HG03159 (cell line): Measurements from ENCODE around the gene NFATC2IP.
"Not testable (repeated sequence)": the region's sequence is repeated elsewhere in the genome, so short reads cannot be mapped to it uniquely, and the experiment has no call there.

ENCODE experiments used
- ATAC-seq: cut with Tn5 transposase; IDR thresholded peaks from one replicate; pipeline ENCODE4 v1.9.1; 2021; ENCODE audit warnings: mild to moderate bottlenecking, moderate library complexity; ENCODE audit not compliant: unreplicated experiment

Gene NFATC2IP

DNA sequence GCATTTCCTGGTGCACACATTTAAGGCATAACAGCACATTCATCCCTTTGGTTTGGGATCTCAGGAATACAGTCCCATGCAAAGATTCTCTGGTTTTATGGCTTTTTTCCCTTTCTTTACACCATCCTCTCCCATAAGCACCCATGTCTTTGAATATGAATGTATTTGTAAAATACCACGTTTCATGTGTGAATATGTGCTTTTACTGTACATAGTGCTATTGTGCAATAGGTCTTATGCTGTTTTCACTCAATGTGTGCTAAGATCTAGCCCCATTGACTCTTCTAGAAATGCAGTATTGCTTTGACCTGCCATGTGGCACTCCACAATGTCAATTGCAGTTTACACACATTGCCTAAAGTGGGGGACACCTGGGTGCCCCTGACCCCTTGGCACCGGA is 13.8 kb downstream of the NFATC2IP start:
- no peak for ATAC-seq

DNA sequence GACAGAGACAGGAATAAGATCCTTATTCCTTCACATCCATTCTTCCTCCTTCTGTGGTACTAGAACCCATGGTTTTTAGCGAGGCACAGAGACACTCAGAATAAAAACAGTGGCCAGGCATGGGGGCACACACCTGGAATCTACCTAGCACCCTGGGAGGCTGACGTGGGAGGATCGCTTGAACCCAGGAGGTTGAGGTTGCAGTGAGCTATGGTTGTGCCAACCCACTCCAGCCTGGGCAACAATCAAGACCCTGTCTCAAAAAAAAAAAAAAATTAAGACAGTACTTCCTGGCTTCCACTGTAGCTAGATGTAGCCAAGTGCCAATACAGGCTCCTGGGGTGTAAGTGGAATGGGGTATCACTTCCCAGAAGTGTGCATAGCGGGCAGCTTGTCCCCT is 16.4 kb downstream of the NFATC2IP start:
- no peak for ATAC-seq

DNA sequence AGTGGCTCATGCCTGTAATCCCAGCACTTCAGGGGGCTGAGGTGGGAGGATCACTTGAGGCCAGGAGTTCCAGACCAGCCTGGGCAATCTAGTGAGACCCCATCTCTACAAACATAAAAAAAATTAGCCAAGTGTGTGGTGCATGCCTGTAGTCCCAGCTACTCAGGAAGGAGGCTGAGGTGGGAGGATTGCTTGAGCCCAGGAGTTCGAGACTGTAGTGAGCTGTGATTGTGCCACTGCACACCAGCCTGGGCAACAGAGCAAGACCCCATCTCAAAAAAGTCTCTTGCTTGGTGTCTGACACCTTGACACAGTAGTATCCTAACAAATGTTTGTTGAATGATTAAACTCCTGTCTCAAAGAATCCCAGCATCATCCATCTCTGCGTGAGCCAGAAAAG is 19.0 kb downstream of the NFATC2IP start:
- not testable (repeated sequence) for ATAC-seq

DNA sequence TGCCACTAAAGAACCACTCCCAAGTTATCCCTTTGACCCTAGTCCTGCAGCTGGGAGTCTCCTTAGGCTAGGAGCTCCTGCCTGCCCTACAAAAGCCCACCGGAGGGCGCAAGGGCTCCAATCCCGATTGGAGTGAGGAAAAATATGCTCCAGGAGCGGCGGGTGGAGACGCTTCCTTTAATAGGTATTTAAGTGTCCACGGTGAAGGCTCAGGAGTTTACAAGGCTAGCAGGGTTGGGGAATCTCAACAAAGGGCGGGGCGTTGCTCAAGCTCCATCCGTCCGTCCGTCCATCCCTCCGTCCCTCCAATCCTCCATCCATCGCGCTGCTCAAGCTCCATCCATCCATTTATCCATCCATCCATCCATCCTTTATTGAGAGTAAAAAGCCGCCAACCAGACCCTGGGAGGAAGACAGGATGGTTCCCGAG is 23.3 kb downstream of the NFATC2IP start:
- peak; percentile 17 for ATAC-seq

DNA sequence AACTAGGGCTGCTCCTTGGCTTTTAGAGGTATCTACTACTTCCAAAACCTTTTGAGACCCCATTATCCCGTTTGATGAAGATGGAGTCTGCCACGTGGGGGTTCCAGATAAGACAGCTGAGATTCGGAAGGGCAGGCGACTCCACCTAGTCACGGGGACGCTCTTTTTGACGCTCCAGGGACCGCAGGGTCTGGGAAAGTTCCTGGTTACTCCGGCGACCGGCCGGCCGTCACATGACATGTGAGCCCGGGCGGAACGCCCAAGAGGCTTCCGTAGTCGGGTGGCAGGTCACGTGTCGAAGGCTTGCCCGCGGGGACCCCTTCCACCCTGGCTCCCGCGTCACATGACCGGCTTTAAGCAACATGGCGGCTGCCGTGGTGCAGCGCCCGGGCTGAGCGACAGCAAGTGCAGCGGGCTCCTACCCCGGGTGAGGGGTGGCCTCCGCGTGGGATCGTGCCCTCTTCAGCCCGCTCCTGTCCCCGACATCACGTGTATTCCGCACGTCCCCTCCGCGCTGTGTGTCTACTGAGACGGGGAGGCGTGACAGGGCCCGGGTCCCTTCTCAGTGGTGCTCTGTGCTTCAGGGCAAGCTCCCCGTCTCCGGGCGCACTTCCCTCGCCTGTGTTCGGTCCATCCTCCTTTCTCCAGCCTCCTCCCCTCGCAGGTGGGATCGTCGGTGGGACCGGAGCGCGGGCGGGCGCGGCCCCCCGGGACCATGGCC is 23.9 kb downstream of the NFATC2IP start, which contains the start of gene SPNS1:
TSS of gene SPNS1 (plus strand) at position 342 of the 721 bp plus-strand sequence. CDS start at position 716, 374 bp downstream.
- peak; percentile 85 for ATAC-seq

DNA sequence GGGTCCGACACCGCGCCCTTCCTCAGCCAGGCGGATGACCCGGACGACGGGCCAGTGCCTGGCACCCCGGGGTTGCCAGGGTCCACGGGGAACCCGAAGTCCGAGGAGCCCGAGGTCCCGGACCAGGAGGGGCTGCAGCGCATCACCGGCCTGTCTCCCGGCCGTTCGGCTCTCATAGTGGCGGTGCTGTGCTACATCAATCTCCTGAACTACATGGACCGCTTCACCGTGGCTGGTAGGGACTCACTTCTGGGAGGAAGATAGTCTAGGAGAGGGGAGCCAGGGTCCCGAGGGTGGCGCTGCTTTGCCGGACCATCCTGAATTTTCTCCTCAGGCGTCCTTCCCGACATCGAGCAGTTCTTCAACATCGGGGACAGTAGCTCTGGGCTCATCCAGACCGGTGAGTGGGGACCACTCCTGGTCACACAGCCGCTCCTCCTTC is 24.4 kb downstream of the NFATC2IP start:
- peak; percentile 16 for ATAC-seq

DNA sequence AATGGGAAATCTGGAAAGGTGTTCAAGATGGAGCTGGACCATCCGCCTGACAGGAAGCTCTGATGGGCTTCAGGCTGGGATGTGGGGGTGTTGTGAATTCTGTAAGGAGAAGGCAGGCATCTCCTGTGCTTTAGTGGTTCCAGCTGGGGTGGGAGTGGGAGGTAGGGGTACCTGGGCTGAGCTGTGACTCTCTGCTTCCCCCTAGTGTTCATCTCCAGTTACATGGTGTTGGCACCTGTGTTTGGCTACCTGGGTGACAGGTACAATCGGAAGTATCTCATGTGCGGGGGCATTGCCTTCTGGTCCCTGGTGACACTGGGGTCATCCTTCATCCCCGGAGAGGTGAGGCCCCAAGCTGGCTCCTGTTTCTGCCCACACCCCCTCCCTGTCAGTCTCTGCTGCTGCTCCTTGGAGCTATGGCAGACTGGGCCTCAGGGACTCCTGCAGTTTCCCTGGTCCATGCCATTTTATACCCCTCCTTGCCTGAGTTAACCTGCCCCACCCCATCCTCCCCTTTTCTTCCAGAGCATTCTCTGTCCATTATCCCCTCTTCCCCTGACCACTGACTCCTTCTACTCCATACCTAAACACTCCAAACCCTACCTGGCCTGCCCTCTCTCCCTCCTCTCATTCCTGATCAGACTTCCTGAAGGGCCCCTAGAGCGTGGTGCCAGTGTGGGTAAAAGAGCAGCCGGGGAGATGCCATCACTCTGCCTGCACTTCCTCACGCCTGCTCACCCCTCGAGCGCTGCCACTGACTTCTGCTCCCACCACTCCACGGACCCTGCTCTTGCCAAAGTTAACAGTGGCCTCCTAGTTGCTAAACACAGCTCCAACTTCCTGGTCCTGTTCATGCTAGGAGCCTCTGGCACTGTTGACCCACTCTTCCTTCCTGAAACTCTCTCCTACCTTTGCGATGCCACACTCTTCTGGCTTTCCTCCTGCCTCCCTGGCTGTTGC is 27.2 kb downstream of the NFATC2IP start:
- no peak for ATAC-seq

DNA sequence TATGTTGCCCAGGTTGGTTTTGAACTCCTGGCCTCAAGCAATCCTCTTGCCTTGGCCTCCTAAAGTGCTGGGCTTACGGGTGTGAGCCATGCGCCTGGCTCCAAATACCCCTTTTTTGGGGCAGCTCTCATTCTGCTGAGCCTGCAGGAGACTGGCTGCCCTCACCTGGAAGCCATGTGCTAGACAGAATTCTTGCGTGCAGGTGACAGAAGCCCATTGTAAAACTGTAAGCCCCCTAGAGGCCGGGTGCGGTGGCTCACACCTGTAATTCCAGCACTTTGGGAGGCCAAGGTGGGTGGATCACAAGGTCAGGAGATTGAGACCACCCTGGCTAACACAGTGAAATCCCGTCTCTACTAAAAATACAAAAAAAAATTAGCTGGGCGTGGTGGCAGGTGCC is 29.6 kb downstream of the NFATC2IP start:
- ATAC-seq = not testable (repeated sequence)

DNA sequence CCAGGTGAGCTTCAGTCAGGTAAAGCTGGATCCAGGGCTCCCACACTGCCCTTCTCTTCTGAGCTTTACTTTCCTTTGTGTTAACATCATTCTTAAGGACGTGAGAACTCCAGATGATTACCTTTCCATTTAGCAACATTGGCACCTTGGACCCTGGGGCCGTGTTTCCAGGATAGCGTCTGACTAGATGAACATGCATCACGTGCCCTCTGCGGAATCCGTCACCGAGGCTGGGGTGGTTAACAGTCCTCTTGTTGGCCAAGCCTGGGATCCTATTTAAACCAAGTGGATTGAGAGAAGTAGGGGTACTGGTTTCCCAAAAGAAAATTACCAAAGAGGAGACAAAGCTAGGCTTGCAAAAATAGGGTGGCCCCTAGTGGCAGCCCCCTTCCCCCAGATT is 30.2 kb downstream of the NFATC2IP start:
- no peak for ATAC-seq

DNA sequence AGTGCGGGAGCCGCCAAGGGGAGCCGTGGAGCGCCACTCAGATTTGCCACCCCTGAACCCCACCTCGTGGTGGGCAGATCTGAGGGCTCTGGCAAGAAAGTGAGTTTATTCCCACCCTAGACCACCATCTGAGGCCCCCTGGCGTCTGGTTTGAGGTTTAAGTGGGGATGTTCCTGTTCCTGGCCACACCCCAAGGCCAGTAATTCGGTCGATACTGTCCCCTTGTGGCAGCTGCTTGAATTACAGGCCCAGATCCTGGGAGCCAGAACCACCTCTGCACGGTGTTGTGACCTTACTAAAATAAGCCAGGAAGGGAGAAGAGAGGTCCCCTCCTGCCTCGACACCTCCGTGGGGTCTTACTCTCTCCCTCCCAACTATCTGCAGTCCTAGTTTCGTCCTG is 30.8 kb downstream of the NFATC2IP start:
- no peak for ATAC-seq

DNA sequence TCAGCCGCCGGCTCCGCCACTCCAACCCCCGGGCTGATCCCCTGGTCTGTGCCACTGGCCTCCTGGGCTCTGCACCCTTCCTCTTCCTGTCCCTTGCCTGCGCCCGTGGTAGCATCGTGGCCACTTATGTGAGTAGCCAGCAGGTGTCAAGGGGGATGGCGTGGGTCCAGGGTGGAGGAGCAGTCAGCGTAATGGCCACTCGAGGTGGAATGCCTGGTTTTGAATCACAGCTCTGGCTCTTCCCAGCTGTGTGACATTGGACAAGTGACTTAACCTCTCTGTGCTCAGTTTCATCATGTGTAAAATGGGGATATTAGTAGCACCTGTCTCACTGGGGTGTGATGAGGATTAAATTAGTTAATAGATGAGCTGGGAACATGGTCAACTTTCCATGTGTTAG is 31.7 kb downstream of the NFATC2IP start:
- no peak for ATAC-seq

DNA sequence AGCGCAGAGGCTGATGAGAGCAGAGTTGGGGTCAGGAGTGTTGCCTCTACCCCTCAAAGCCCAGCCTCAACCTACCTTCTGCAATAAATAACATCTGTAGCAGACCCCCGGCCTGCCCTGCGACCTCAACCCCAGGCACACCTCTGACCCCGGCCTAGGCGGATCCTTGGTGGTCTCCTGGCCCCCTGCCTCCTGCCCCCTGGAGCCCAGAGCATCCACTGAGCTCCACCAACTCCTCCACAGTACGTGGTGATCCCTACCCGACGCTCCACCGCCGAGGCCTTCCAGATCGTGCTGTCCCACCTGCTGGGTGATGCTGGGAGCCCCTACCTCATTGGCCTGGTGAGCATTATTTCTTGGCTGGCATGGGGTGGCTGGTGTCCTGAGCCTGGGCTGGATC is 32.2 kb downstream of the NFATC2IP start:
- no peak for ATAC-seq

DNA sequence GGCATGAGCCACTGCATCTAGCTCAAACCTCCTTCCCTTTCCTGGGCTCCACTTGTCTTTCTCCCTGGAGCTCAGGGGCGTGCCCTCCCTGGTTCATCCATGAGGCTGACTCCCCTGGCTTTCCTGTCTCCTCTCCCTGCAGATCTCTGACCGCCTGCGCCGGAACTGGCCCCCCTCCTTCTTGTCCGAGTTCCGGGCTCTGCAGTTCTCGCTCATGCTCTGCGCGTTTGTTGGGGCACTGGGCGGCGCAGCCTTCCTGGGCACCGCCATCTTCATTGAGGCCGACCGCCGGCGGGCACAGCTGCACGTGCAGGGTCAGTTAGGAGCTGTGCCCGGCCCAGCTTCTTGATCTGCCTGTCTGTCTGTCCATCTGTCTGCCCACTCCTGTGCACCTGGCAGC is 32.9 kb downstream of the NFATC2IP start:
- ATAC-seq = no peak

DNA sequence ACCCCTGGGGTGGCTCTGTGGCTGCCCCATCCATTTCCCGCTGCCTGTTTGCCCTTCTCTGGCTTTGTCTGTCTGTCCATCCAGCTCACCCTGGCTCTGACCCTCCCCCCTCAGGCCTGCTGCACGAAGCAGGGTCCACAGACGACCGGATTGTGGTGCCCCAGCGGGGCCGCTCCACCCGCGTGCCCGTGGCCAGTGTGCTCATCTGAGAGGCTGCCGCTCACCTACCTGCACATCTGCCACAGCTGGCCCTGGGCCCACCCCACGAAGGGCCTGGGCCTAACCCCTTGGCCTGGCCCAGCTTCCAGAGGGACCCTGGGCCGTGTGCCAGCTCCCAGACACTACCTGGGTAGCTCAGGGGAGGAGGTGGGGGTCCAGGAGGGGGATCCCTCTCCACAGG is 33.4 kb downstream of the NFATC2IP start:
- no peak for ATAC-seq

DNA sequence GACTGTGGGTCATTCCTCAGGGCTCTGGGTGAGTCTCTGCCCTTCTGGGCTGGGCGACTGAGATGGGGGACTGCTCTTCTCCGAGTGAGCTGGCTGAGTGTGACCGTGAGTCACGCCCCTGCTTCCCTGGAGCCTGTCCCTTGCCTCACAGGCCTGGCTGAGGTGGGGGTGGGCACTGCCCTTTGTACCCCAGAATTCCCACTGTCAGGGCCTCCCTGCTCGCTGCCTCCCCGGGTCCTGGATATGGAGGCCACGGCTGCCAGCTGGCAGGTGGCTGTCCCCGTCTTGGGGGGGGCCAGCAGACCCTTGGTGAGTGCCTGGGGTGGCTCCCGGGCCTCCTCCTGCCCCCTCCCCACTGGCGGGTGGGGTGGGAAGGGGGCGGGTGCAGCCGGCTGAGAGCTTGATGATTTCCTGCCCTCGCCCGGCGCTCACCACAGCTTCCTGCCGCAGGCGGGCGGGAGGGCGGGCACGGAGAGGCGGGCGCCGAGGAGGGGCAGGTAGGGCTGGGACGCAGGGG is 33.9 kb downstream of the NFATC2IP start, which contains the start of gene LAT:
TSS of gene LAT (plus strand) at position 434 of the 517 bp plus-strand sequence. CDS start 366 bp downstream, outside the sequence.
- no peak for ATAC-seq

DNA sequence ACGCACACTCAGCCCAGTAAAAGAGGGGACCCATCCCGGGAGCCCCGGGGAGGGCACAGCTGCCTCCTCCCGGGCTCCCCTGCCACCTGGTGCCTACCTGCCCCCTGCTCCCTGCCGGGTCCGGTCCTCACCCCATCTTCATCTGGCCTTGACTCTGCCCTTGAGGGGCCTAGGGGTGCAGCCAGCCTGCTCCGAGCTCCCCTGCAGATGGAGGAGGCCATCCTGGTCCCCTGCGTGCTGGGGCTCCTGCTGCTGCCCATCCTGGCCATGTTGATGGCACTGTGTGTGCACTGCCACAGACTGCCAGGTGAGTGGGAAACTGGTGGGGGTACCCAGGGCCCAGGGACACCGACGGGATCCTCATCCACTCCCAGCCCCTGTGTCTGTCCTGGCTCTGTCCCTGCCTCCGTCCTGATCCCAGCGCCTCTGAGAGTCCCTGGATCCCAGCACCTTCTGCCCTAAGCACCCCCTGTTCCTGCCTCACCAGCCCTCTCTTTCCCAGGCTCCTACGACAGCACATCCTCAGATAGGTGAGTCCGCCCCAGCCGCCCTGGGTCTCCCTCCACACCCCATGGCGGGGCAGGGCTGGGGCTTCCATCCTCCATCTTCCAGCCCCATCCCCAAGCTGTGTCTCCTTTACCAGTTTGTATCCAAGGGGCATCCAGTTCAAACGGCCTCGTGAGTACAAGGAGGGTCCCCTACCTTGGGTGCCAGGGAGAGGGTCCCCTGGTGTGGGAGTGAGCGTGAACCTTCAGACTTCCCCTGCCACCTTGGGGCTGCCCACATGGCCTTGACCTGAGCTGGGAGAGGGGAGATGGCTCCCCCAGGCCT is 34.7 kb downstream of the NFATC2IP start:
- ATAC-seq = no peak

DNA sequence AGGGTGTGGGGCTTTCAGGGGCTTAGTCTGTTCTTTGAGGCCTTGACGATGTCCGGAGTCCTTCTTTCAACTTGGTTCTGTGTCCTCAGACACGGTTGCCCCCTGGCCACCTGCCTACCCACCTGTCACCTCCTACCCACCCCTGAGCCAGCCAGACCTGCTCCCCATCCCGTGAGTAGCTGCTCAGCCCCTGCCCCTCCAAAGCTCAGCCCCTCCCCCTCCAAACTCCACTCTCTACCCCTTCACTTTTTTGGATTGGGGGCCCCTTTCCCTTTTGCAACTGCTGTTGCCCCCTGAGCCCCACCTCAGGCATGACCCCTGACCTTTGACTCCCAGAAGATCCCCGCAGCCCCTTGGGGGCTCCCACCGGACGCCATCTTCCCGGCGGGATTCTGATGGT is 35.3 kb downstream of the NFATC2IP start:
- no peak for ATAC-seq

DNA sequence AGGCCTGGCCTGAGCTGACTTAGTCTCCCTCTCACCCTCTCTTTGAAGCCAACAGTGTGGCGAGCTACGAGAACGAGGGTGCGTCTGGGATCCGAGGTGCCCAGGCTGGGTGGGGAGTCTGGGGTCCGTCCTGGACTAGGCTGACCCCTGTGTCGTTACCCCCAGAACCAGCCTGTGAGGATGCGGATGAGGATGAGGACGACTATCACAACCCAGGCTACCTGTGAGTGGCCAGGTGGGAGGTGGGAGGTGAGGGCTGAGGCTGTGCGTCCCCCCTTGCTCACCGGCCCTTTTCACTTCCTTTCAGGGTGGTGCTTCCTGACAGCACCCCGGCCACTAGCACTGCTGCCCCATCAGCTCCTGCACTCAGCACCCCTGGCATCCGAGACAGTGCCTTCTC is 35.8 kb downstream of the NFATC2IP start:
- no peak for ATAC-seq

DNA sequence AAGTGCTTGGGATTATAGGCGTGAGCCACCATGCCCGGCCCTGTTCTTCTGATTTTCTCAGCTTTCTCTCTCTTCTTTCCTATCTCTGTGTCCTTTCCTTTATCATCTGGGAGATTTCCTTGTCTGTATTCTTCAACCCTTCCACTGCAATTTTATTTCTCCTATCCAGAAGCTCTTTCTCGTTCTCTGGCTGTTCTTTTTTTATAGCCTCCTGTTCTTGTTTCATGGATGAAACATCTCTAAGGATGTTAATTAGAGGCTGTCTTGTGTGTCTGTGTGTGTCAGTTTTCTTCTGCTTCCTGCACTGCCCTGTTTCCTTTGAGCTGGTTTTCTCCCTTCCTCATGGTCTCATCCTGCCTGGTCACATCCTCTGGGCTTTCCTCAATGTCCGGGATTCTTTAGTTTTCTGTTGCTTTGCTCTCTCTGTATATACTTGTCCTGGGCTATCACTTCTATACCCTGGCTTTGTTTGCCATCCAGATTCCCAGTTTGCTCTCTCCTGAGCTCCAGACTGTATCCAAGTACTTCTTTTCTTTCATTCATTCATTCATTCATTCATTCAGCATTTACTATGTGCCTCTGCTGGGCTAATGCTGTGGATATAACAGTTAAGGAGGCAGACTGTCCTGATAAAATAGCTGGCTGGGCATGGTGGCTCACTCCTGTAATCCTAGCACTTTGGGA is 36.6 kb downstream of the NFATC2IP start:
- ATAC-seq = no peak

DNA sequence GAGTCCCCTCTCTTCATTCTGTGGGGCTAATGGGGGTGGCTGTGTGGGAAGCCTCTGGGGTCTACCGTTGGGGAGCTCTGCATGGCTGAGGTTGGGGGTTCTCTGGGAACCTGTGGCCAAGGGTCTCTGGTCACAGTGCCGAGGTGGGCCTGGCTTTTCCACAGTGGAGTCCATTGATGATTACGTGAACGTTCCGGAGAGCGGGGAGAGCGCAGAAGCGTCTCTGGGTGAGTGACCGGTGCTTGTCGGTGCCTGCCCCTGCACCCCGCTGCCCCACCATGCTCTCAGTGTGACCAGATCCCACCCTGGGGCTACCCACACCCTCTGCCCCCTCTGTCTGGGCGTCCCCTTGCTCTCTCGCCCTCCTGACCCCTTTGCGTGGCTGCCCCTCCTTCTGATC is 38.6 kb downstream of the NFATC2IP start:
- no peak for ATAC-seq
